Activated CD8-positive, alpha-beta memory T cell treated with anti-CD3 and anti-CD28 coated beads for 36 hours (primary cell): ENCODE results near the gene MRPL20. TPM values are rescaled to one million over a fixed set of nuclear protein-coding genes. Genes with fewer than 3 reads are reported as not detected.
"Not testable (repeated sequence)": the region's sequence is repeated elsewhere in the genome, so short reads cannot be mapped to it uniquely, and the experiment has no call there.

Source experiments
- CTCF ChIA-PET: fragments of 350-600 bp; sonication (Branson Sonifier 250); formaldehyde crosslinking; loops from one replicate; lab custom pipeline; 2021; ENCODE audit warnings: antibody characterized with exemption; lab: Charles Lee
- POLR2A ChIA-PET: fragments of 350-600 bp; sonication (Branson Sonifier 250); formaldehyde crosslinking; loops from one replicate; lab custom pipeline; 2021; ENCODE audit warnings: antibody characterized with exemption; lab: Charles Lee
- total RNA-seq, 2 experiments: library from RNA; stranded (reverse); gene quantifications; one replicate each; pipeline ENCODE4 v1.2.3, GENCODE V29; 2021

MRPL20 gene
- total RNA-seq, 2 experiments from 2014 or later: 191 to 196 TPM

- ChIA-PET POLR2A (no interaction called here), CTCF (no interaction called here)
Measured at GRCh38 chr1:1419363-1419812, 12.3 kb upstream of the MRPL20 start.

- CTCF ChIA-PET: no interaction called here
- POLR2A ChIA-PET: no interaction called here
Measured at GRCh38 chr1:1418464-1419362, 11.6 kb upstream of the MRPL20 start.

GRCh38 chr1:1417825-1418463 lies 10.9 kb upstream of the MRPL20 start:
- CTCF ChIA-PET, POLR2A ChIA-PET: not testable (repeated sequence)

DNA sequence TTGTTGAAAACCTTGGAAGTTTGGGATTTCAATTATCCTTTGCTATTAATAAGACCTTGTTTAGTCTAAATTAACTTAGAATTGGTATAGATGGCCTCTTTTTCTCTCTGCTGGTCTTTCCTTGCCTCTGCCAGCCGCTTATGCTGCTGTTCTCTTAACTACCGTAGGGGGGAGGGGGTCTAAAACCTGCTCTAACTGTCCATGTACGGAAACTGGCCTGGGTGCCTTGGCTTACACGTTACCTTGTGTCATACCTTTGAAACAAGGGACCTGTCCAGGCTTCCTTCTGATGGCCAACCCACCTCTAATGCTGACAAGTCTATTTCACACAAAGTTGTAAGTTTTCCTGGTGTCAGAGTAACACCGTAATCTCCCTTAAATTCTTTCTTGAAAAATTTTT lies 10.3 kb upstream of the MRPL20 start:
- CTCF ChIA-PET: not testable (repeated sequence)

GRCh38 chr1:1415751-1416150 lies 8.7 kb upstream of the MRPL20 start:
- ChIA-PET CTCF (interaction anchor here (1.4 kb wide), 1 partner anchor 25 kb away, joined by 5 read pairs; no protein-coding TSS in a partner anchor), POLR2A (no interaction called here)

More for the DNA sequence above, 10.3 kb upstream of the MRPL20 start:
- POLR2A ChIA-PET: not testable (repeated sequence)

DNA sequence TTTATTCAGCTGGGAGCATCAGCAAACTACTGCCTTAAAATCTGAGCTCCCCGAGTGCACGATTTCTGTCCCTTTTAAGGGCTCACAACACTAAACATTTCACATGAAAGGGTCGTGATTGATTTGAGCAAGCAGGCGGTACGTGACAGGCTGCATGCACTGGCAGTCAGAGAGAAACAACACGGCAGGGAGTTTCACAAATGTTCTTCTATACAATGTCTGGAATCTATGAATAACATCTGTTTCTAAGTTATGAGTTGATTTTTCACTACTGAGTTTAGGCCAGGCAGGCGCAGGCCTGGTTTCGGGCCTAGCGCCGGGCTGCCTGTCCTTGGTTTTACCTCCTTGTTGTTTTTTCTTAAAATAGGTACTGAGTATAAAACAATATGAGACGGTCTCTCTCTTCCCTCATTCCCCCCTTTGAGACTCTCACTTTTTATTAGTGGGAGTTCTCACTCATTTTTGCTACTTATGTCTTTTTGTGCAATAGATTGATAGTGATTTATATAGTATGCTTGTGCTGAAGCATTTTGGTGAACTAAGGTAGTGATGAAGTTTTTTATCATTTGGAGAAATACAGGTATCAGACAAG lies 5.3 kb upstream of the MRPL20 start:
- POLR2A ChIA-PET: not testable (repeated sequence)

GRCh38 chr1:1411626-1412025 lies 4.5 kb upstream of the MRPL20 start:
- CTCF ChIA-PET: no interaction called here
- POLR2A ChIA-PET: no interaction called here

More for the DNA sequence above, 5.3 kb upstream of the MRPL20 start:
- CTCF ChIA-PET: not testable (repeated sequence)

DNA sequence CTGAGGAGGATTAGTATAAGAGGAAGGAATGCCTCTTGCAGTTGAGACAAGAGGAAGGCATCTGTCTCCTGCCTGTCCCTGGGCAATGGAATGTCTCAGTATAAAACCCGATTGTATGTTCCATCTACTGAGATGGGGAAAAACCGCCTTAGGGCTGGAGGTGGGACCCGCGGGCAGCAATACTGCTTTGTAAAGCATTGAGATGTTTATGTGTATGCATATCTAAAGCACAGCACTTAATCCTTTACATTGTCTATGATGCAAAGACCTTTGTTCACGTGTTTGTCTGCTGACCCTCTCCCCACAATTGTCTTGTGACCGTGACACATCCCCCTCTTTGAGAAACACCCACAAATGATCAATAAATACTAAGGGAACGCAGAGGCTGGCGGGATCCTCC lies 3.1 kb upstream of the MRPL20 start:
- POLR2A ChIA-PET, CTCF ChIA-PET: not testable (repeated sequence)

- POLR2A ChIA-PET: interaction anchor here (1.9 to 2.3 kb wide), 2 partner anchors 9 to 33 kb away, joined by 11 to 16 read pairs; partner anchors contain the start of genes AURKAIP1 and CCNL2
- CTCF ChIA-PET: interaction anchor here (1.0 to 2.3 kb wide), 4 partner anchors 9 to 33 kb away, joined by 3 to 7 read pairs (median 5); partner anchors contain the start of genes AURKAIP1 and CCNL2
Measured at GRCh38 chr1:1407636-1408318, 684 bp upstream of the MRPL20 start.

DNA sequence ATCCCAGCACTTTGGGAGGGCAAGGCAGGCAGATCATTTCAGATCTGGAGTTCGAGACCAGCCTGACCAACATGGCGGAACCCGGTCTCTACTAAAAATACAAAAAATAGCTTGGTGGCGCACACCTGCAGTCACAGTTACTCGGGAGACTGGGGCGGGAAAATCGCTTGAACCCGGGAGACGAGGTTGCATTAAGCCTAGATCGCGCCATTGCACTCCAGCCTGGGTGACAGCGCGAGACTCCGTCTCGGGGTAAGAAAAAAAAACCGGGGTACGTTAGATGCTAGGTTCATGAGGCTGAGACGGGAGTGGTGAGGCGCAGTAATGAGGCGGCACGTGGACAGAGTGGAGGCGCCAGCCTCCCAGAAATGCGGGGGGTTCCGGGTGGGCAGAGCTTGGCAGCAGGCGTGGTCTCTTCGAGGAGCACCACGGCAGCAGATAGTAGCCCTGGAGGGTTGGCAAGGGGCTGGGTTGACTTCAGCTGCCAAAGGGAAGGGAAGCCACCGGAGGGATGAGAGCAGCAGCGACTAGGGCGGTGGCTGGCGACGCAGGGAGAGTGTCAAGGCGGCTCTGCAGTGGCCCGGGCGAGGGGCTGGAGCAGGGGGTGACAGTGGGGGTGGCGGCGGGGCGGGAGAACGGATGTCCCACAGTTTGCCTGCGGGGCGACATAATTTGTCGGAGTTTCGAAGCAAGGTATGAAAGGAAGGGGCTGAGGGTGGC lies 832 bp downstream of the MRPL20 start:
- ChIA-PET POLR2A (interaction anchor here (1.9 to 2.3 kb wide), 2 partner anchors 7 to 31 kb away, joined by 11 to 16 read pairs; partner anchors contain the start of genes AURKAIP1 and CCNL2), CTCF (interaction anchor here (0.8 to 2.3 kb wide), 5 partner anchors 8 to 98 kb away, joined by 3 to 7 read pairs (median 4); partner anchors contain the start of genes AURKAIP1 and CCNL2)

GRCh38 chr1:1403653-1404052 lies 3.4 kb downstream of the MRPL20 start:
- ChIA-PET CTCF (no interaction called here), POLR2A (no interaction called here)

GRCh38 chr1:1402901-1403392 lies 4.1 kb downstream of the MRPL20 start:
- POLR2A ChIA-PET: interaction anchor here (0.6 to 1.2 kb wide), 4 partner anchors 28 to 456 kb away, joined by 3 to 4 read pairs (median 3); partner anchors contain the start of gene AURKAIP1
- CTCF ChIA-PET: interaction anchor here (0.9 kb wide), 1 partner anchor 31 kb away, joined by 3 read pairs; no protein-coding TSS in a partner anchor

DNA sequence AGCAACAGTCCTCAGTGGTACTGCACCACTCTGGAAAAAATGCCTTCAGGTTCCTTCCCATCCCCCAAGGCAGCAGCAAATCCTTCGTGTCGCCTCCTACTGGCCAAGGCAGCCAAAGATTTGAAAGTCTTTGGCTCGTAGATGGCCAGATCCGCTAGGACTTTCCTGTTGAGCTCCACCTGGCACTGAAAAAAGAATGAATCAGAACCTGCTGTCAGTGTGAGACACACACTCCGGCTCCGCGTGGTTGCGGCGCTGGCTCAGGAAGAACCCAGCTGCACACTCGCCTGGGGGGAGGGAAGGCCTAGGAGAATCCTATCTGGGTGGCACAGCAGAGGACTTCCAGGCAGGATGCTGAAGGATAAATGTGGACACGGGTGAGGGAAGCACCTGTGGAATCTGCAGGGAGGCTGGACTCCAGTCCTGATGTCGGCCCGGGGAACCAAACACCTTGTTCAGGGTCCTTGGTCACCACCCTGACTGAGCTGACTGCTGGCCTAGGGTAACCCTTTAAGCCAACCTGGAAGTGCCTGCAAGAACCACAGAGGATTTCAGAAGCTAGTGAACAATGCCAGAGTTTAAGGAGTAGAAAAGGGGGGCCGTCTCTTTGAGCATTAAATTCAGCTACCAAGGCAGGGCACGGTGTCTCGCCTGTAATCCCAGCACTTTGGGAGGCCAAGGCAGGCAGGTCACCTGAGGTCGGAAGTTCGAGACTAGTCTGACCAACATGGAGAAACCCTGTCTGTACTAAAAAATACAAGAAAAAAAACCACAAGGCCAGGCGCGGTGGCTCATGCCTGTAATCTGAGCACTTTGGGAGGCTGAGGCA lies 4.8 kb downstream of the MRPL20 start:
- ChIA-PET CTCF (interaction anchor here (0.9 kb wide), 1 partner anchor 32 kb away, joined by 3 read pairs; no protein-coding TSS in a partner anchor), POLR2A (interaction anchor here (0.6 to 1.2 kb wide), 5 partner anchors 28 to 456 kb away, joined by 3 to 5 read pairs (median 3); partner anchors contain the start of gene AURKAIP1)

- CTCF ChIA-PET: interaction anchor here (0.5 kb wide), 1 partner anchor 24 kb away, joined by 3 read pairs; no protein-coding TSS in a partner anchor
- POLR2A ChIA-PET: interaction anchor here (1.8 kb wide), 1 partner anchor 26 kb away, joined by 8 read pairs; the partner anchor contains the start of gene AURKAIP1
Measured at GRCh38 chr1:1401457-1402010, 5.6 kb downstream of the MRPL20 start.

DNA sequence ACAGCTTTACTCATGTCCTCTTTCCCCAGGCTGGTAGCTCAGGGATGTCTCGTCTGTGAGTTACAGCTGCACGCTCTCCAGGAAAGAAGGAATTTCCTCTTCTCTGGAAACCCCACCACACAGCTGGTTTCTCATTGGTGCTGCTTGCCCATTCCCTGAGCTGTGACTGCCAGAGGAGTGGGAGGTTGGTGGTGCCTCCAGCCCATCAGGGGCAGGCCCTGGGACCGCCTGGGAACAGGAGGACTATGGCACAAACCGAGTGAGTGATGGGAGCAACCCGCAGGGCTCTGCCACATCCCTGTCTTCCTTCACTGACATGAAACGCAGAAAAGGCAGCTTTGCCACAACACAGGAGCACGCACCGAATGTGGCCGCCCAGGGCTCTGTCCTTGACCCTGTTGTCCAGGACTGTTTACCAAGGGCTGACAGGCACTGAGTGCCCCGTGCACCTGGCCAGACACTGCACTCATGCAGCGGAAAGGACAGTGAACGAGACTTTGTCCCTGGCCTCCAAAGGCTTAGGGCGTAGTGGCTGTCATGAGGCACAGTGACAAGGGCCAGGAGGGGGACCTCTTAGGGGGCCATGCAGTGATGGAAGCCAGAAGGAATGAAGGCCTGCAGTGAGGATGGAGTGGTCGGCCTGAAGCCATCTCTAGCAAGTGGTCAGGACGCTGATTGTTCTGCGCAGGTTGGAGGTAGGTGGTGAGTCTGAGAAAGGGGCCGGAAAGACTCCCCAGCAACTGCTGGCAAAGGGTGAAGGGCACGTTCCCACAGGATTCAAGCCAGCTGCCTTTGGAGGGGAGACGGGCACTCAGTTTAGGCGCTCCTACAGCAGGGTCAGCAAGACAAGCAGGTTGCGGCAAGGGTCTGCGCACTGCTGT lies 6.3 kb downstream of the MRPL20 start:
- ChIA-PET CTCF (interaction anchor here (0.5 to 1.9 kb wide), 4 partner anchors 10 to 41 kb away, joined by 3 to 5 read pairs (median 4); no protein-coding TSS in a partner anchor), POLR2A (interaction anchor here (1.8 kb wide), 1 partner anchor 26 kb away, joined by 8 read pairs; the partner anchor contains the start of gene AURKAIP1)
